ENCODE results near the gene OPRD1.

Gene OPRD1

GRCh38 chr1:28893403-28894102 is 81.6 kb downstream of the OPRD1 start:
- TF ChIP-seq CTCF (IDR thresholded peaks at IDR 0.05; ENCODE audit: borderline replicate concordance, insufficient read depth, low read depth, low read length), result peak; percentile 28; the same call in 1 of the 2 replicates

GRCh38 chr1:28894785-28895184 is 82.8 kb downstream of the OPRD1 start:
- H3K4me3 ChIP-seq (ENCODE audit: low read depth, low read length), result no peak overlapping the region
- TF ChIP-seq CTCF (IDR thresholded peaks at IDR 0.05; ENCODE audit: borderline replicate concordance, insufficient read depth, low read depth, low read length), result no peak

More at GRCh38 chr1:28893403-28894102, 81.6 kb downstream of the OPRD1 start:
- H3K4me3 ChIP-seq (ENCODE audit: low read depth, low read length), result no peak overlapping the region

GRCh38 chr1:28895896-28896608 is 84.1 kb downstream of the OPRD1 start:
- no peak overlapping the region for H3K4me3 ChIP-seq (ENCODE audit: low read depth, low read length)
- TF ChIP-seq CTCF (IDR thresholded peaks at IDR 0.05; ENCODE audit: borderline replicate concordance, insufficient read depth, low read depth, low read length), result no peak

- no peak overlapping the region for H3K4me3 ChIP-seq (ENCODE audit: low read depth, low read length)
- TF ChIP-seq CTCF (IDR thresholded peaks at IDR 0.05; ENCODE audit: borderline replicate concordance, insufficient read depth, low read depth, low read length), result no peak
Observed at GRCh38 chr1:28896609-28896986, 84.6 kb downstream of the OPRD1 start.

GRCh38 chr1:28897789-28898188 is 85.8 kb downstream of the OPRD1 start:
- TF ChIP-seq CTCF (IDR thresholded peaks at IDR 0.05; ENCODE audit: borderline replicate concordance, insufficient read depth, low read depth, low read length), result no peak
- H3K4me3 ChIP-seq (ENCODE audit: low read depth, low read length), result no peak overlapping the region

- no peak for TF ChIP-seq CTCF (IDR thresholded peaks at IDR 0.05; ENCODE audit: borderline replicate concordance, insufficient read depth, low read depth, low read length)
- H3K4me3 ChIP-seq (ENCODE audit: low read depth, low read length), result no peak overlapping the region
Observed at GRCh38 chr1:28898405-28898881, 86.5 kb downstream of the OPRD1 start.

GRCh38 chr1:28899267-28899666 is 87.3 kb downstream of the OPRD1 start:
- TF ChIP-seq CTCF (IDR thresholded peaks at IDR 0.05; ENCODE audit: borderline replicate concordance, insufficient read depth, low read depth, low read length), result no peak
- no peak overlapping the region for H3K4me3 ChIP-seq (ENCODE audit: low read depth, low read length)
